Measurements from ENCODE around the gene STX7.

Gene STX7

GRCh38 chr6:132490478-132491204 is 22.3 kb downstream of the STX7 start:
- Histone ChIP-seq H3K27ac (ENCODE audit: low read depth, low read length, poor library complexity, severe bottlenecking) (peak overlapping the region; percentile 80), H3K9ac (ENCODE audit: low read length) (peak overlapping the region; percentile 67), H4K20me1 (ENCODE audit: insufficient read depth, low read length) (no peaks in the 10 kb centered on the region), H3K9me2 (ENCODE audit: low read depth, low read length) (no peaks in the 10 kb centered on the region), H3K79me2 (ENCODE audit: insufficient read depth, low read length) (peaks cover 59% of the 10 kb centered on the region), H3K27me3 (ENCODE audit: insufficient read depth, low read length) (no peaks in the 10 kb centered on the region), H3K36me3 (ENCODE audit: insufficient read depth, low read length) (peaks cover 61% of the 10 kb centered on the region), H3K4me2 (ENCODE audit: low read length) (peak overlapping the region; percentile 74), H3K4me3 (ENCODE audit: low read depth, low read length, poor library complexity, severe bottlenecking) (peak overlapping the region; percentile 53), H3K4me1 (ENCODE audit: insufficient read depth, low read length, severe bottlenecking) (peaks cover 55% of the 10 kb centered on the region), H3F3A (ENCODE audit: insufficient read depth, low read length) (peaks cover under 1% of the 10 kb centered on the region; the same call in 1 of the 2 replicates), H2AFZ (ENCODE audit: low read length) (peak overlapping the region; percentile 4; the same call in 1 of the 2 replicates), H3K9me3 (ENCODE audit: low read length) (0 out of 2 replicates have a peak, but pooled peaks cover 6% of the 10 kb centered on the region)
- TF ChIP-seq, protein P1, sequence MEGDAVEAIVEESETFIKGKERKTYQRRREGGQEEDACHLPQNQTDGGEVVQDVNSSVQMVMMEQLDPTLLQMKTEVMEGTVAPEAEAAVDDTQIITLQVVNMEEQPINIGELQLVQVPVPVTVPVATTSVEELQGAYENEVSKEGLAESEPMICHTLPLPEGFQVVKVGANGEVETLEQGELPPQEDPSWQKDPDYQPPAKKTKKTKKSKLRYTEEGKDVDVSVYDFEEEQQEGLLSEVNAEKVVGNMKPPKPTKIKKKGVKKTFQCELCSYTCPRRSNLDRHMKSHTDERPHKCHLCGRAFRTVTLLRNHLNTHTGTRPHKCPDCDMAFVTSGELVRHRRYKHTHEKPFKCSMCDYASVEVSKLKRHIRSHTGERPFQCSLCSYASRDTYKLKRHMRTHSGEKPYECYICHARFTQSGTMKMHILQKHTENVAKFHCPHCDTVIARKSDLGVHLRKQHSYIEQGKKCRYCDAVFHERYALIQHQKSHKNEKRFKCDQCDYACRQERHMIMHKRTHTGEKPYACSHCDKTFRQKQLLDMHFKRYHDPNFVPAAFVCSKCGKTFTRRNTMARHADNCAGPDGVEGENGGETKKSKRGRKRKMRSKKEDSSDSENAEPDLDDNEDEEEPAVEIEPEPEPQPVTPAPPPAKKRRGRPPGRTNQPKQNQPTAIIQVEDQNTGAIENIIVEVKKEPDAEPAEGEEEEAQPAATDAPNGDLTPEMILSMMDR (IDR thresholded peaks at IDR 0.05; ENCODE audit: low read length), result no peak
- no peak for TF ChIP-seq EZH2 (IDR thresholded peaks at IDR 0.05; ENCODE audit: borderline replicate concordance, low read length)

DNA sequence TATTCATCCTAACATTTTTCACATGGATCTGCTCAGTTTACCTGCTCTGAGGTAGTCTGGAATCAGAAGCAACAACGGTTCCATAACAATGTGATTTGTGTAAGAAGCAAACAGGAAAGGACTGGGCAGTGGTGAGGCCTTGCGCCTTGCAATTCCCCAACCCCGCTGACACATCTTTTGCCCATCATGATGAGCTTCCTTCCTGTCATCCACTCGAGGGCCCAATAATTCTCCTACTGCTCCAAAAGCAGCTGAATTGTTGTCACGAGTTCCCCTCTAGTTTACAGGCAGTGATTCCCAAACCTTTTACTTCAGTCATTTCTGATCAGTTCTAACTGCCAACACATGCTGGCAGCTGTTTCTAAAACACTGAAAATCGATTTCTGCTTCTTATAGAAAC is 22.9 kb downstream of the STX7 start:
- Histone ChIP-seq H4K20me1 (ENCODE audit: insufficient read depth, low read length) (no peaks in the 10 kb centered on the region), H3K27ac (ENCODE audit: low read depth, low read length, poor library complexity, severe bottlenecking) (peak overlapping the region; percentile 80), H3K36me3 (ENCODE audit: insufficient read depth, low read length) (peaks cover 64% of the 10 kb centered on the region), H2AFZ (ENCODE audit: low read length) (peak overlapping the region; percentile 4; the same call in 1 of the 2 replicates), H3K9me3 (ENCODE audit: low read length) (0 out of 2 replicates have a peak, but pooled peaks cover 6% of the 10 kb centered on the region), H3K9ac (ENCODE audit: low read length) (peak overlapping the region; percentile 67), H3K4me3 (ENCODE audit: low read depth, low read length, poor library complexity, severe bottlenecking) (peak overlapping the region; percentile 53), H3K9me2 (ENCODE audit: low read depth, low read length) (no peaks in the 10 kb centered on the region), H3K4me1 (ENCODE audit: insufficient read depth, low read length, severe bottlenecking) (peaks cover 55% of the 10 kb centered on the region), H3K27me3 (ENCODE audit: insufficient read depth, low read length) (no peaks in the 10 kb centered on the region), H3F3A (ENCODE audit: insufficient read depth, low read length) (no peaks in the 10 kb centered on the region), H3K4me2 (ENCODE audit: low read length) (peak overlapping the region; percentile 74), H3K79me2 (ENCODE audit: insufficient read depth, low read length) (peaks cover 56% of the 10 kb centered on the region)
- no peak for TF ChIP-seq EZH2 (IDR thresholded peaks at IDR 0.05; ENCODE audit: borderline replicate concordance, low read length)
- TF ChIP-seq, protein P1 (IDR thresholded peaks at IDR 0.05; ENCODE audit: low read length), result no peak

GRCh38 chr6:132489376-132489775 is 23.5 kb downstream of the STX7 start:
- H3K36me3 ChIP-seq (ENCODE audit: insufficient read depth, low read length), result peaks cover 59% of the 10 kb centered on the region
- peak overlapping the region; percentile 80 for H3K27ac ChIP-seq (ENCODE audit: low read depth, low read length, poor library complexity, severe bottlenecking)
- peaks cover 55% of the 10 kb centered on the region for H3K4me1 ChIP-seq (ENCODE audit: insufficient read depth, low read length, severe bottlenecking)

More at GRCh38 chr6:132489376-132489775, 23.5 kb downstream of the STX7 start:
- TF ChIP-seq EZH2 (IDR thresholded peaks at IDR 0.05; ENCODE audit: borderline replicate concordance, low read length), result no peak
- TF ChIP-seq, protein P1 (IDR thresholded peaks at IDR 0.05; ENCODE audit: low read length), result no peak
- Histone ChIP-seq H3K79me2 (ENCODE audit: insufficient read depth, low read length) (peaks cover 49% of the 10 kb centered on the region), H3K9ac (ENCODE audit: low read length) (peak overlapping the region; percentile 67; the same call in 1 of the 2 replicates), H3K4me2 (ENCODE audit: low read length) (no peak overlapping the region; the same call in 1 of the 2 replicates), H3F3A (ENCODE audit: insufficient read depth, low read length) (no peaks in the 10 kb centered on the region), H3K27me3 (ENCODE audit: insufficient read depth, low read length) (no peaks in the 10 kb centered on the region), H3K9me2 (ENCODE audit: low read depth, low read length) (no peaks in the 10 kb centered on the region), H3K9me3 (ENCODE audit: low read length) (0 out of 2 replicates have a peak, but pooled peaks cover 6% of the 10 kb centered on the region), H4K20me1 (ENCODE audit: insufficient read depth, low read length) (no peaks in the 10 kb centered on the region), H2AFZ (ENCODE audit: low read length) (no peak overlapping the region), H3K4me3 (ENCODE audit: low read depth, low read length, poor library complexity, severe bottlenecking) (no peak overlapping the region)

Measured in OCI-LY1 (cell line).